ENCODE measurements around the gene SPACA7.
"Not testable (repeated sequence)": the region's sequence is repeated elsewhere in the genome, so short reads cannot be mapped to it uniquely, and the experiment has no call there.

SPACA7 gene

GRCh38 chr13:112368883-112369282, 7.3 kb upstream of the SPACA7 start:
- no peak for DNase-seq (ENCODE audit: low read depth)
- no peak for TF ChIP-seq CTCF (IDR thresholded peaks at IDR 0.05; ENCODE audit: insufficient read depth, low read depth, low read length, missing control alignments)
- H3K4me3 ChIP-seq (ENCODE audit: low read depth, low read length): no peak overlapping the region

DNA sequence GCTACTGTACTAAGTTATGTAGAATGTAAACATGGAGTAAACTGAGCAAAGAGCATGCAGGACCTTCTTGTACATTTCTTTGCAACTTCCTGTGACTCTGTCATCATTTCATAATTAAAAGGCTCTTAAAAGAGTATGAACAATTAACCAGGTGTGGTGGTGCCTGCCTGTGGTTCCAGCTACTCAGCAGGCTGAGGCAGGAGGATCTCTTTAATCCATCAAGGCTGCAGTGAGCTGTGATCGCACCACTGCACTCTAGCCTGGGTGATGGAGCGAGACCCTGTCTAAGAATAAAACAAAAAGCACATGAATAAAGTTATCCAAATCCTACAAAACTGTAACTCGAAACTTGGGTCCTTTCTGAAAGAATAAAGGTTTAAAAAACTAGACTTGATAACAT, 5.8 kb upstream of the SPACA7 start:
- TF ChIP-seq CTCF (IDR thresholded peaks at IDR 0.05; ENCODE audit: insufficient read depth, low read depth, low read length, missing control alignments): no peak
- no peak overlapping the region for H3K4me3 ChIP-seq (ENCODE audit: low read depth, low read length)
- DNase-seq (ENCODE audit: low read depth): no peak

- TF ChIP-seq CTCF (IDR thresholded peaks at IDR 0.05; ENCODE audit: insufficient read depth, low read depth, low read length, missing control alignments): no peak
- no peak for DNase-seq (ENCODE audit: low read depth)
- H3K4me3 ChIP-seq (ENCODE audit: low read depth, low read length): no peak overlapping the region
These were observed 1.9 kb upstream of the SPACA7 start for GRCh38 chr13:112374271-112374670.

- DNase-seq (ENCODE audit: low read depth): no peak
- no peak overlapping the region for H3K4me3 ChIP-seq (ENCODE audit: low read depth, low read length)
- no peak for TF ChIP-seq CTCF (IDR thresholded peaks at IDR 0.05; ENCODE audit: insufficient read depth, low read depth, low read length, missing control alignments)
These were observed 15.6 kb downstream of the SPACA7 start for GRCh38 chr13:112391746-112392145.

DNA sequence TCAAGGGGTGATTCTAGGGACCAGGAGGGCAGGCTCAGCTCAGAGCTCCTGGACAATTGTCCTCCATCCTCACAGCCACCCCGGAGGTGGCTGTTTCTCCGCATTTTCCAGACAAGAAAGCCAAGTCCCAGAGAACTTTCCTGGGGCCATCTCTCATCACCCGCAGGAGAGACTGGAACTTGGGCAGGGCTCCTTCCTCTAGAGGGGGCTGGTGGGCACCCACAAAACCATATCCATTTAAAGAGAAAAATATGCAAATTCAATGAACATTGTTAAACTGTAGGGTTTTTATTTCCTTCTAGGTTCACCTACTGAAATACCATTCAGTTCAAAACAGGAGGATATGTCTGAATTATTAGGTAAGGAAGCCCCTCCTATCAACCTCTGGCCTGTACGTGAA, 16.6 kb downstream of the SPACA7 start:
- no peak for DNase-seq (ENCODE audit: low read depth)
- H3K4me3 ChIP-seq (ENCODE audit: low read depth, low read length): no peak overlapping the region
- no peak for TF ChIP-seq CTCF (IDR thresholded peaks at IDR 0.05; ENCODE audit: insufficient read depth, low read depth, low read length, missing control alignments)

DNA sequence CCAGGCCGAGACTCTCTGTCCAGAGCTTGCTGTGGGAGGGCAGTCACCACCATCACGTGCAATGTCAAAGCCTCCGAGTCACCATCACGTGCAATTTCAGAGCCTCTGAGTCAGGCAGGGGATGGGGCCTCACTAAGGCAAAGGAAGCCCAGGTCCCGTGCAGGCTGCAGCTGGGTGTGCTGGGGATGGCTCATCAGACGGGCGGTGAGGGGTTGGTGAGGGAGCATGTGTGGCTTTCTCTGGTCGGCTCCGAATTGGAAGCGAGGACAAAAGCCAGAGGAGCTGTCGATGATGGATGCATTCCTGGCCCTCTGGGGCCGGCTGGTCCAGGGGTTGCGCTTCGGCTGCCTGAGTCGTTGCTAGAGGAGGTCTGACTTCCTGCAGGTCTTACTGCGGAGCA, 18.9 kb downstream of the SPACA7 start:
- not testable (repeated sequence) for H3K4me3 ChIP-seq (ENCODE audit: low read depth, low read length); DNase-seq (ENCODE audit: low read depth)

- H3K4me3 ChIP-seq (ENCODE audit: low read depth, low read length); DNase-seq (ENCODE audit: low read depth): not testable (repeated sequence)
These were observed 19.8 kb downstream of the SPACA7 start for GRCh38 chr13:112395941-112396340.

- DNase-seq (ENCODE audit: low read depth): no peak
- no peak for TF ChIP-seq CTCF (IDR thresholded peaks at IDR 0.05; ENCODE audit: insufficient read depth, low read depth, low read length, missing control alignments)
- H3K4me3 ChIP-seq (ENCODE audit: low read depth, low read length): no peak overlapping the region
These were observed 21.0 kb downstream of the SPACA7 start for GRCh38 chr13:112397108-112397507.

- not testable (repeated sequence) for DNase-seq (ENCODE audit: low read depth); H3K4me3 ChIP-seq (ENCODE audit: low read depth, low read length)
These were observed 22.2 kb downstream of the SPACA7 start for GRCh38 chr13:112398347-112398746.

- not testable (repeated sequence) for H3K4me3 ChIP-seq (ENCODE audit: low read depth, low read length); DNase-seq (ENCODE audit: low read depth)
These were observed 33.7 kb downstream of the SPACA7 start for GRCh38 chr13:112409828-112410227.
